ENCODE measurements around the gene ARPIN.

DNA sequence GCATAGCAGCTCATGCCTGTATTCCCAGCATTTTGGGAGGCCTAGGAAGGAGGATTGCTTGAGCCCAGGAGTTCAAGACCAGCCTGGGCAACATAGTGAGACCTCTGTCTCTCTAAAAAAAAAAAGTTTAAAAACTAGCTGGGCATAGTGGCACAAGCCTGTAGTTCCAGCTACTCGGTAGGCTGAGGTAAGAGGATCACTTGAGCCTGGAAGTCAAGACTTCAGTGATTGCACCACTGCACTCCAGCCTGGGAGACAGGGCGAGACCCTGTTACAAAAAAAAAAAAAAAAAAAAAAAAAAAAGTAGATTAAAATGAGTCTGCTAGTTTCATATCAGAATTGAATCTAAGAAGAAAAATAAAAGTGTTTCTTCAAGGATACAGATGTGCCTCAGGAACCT lies 65.7 kb downstream of the ARPIN start:
- TF ChIP-seq POLR2A (IDR thresholded peaks at IDR 0.05; ENCODE audit: low read depth, low read length), result no peak
- TF ChIP-seq, protein P1, sequence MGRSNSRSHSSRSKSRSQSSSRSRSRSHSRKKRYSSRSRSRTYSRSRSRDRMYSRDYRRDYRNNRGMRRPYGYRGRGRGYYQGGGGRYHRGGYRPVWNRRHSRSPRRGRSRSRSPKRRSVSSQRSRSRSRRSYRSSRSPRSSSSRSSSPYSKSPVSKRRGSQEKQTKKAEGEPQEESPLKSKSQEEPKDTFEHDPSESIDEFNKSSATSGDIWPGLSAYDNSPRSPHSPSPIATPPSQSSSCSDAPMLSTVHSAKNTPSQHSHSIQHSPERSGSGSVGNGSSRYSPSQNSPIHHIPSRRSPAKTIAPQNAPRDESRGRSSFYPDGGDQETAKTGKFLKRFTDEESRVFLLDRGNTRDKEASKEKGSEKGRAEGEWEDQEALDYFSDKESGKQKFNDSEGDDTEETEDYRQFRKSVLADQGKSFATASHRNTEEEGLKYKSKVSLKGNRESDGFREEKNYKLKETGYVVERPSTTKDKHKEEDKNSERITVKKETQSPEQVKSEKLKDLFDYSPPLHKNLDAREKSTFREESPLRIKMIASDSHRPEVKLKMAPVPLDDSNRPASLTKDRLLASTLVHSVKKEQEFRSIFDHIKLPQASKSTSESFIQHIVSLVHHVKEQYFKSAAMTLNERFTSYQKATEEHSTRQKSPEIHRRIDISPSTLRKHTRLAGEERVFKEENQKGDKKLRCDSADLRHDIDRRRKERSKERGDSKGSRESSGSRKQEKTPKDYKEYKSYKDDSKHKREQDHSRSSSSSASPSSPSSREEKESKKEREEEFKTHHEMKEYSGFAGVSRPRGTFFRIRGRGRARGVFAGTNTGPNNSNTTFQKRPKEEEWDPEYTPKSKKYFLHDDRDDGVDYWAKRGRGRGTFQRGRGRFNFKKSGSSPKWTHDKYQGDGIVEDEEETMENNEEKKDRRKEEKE (IDR thresholded peaks at IDR 0.05), result no peak
- no peak for TF ChIP-seq CTCF (IDR thresholded peaks at IDR 0.05 in 2 of 3, conservative IDR thresholded peaks at IDR 0.05 in 1 of 3; ENCODE audit: control insufficient read depth in 2 of 3, extremely low read depth in 1 of 3, insufficient read depth in 1 of 3, low read depth in 3 of 3, low read length in 3 of 3)
